ENCODE measurements around the gene BABAM1. TPM values are rescaled to one million over a fixed set of nuclear protein-coding genes. Genes with fewer than 3 reads are reported as not detected.

Gene BABAM1
- total RNA-seq, 1 experiment from 2014 or later = 83.9 TPM

DNA sequence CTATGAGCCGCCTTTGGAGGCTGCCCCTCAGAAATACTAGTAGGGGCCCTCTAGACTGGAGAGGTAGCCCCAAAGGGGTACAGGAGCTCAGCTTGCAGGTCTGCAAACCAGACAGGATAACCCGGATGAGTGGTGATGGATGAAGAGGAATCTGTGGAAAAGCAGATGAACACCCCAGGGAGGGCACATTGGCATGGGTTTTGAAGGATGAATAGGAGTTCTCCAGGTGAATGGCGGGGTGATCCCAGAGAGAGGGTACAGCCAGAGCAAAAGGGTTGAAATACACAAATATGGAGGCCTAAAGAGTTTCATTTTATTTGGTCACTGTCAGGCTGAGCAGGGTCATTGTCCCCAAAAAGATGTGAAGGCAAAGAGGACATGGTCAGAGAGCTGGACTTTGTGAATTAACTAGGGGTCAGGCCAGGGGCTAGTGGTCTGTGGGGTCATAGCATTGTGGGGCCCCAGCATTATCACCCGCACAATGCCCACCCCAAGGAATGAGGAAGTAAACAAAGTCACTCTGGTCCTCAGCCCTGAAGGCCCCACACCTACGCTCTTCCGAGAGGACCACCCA, 26.3 kb upstream of the BABAM1 start:
- Histone ChIP-seq H3K9me2 (replicated peaks; ENCODE audit: insufficient read depth, low read length) (no peaks in the 10 kb centered on the region), H3K27ac (ENCODE audit: low read length) (no peak overlapping the region), H3K9me3 (ENCODE audit: low read length) (no peaks in the 10 kb centered on the region), H3K36me3 (ENCODE audit: insufficient read depth, low read length) (no peaks in the 10 kb centered on the region), H3K4me3 (ENCODE audit: low read length) (no peak overlapping the region), H3K79me2 (ENCODE audit: low read length) (peaks cover 24% of the 10 kb centered on the region), H3K4me2 (ENCODE audit: low read depth, low read length, poor library complexity, severe bottlenecking) (no peak overlapping the region), H3K4me1 (ENCODE audit: low read length) (peaks cover 36% of the 10 kb centered on the region), H4K20me1 (ENCODE audit: insufficient read depth, low read depth, low read length) (peaks cover 16% of the 10 kb centered on the region), H3K27me3 (ENCODE audit: low read length) (no peaks in the 10 kb centered on the region), H3K9ac (ENCODE audit: low read length) (no peak overlapping the region), H2AFZ (ENCODE audit: low read length) (no peak overlapping the region)
- DNase-seq = no peak

DNA sequence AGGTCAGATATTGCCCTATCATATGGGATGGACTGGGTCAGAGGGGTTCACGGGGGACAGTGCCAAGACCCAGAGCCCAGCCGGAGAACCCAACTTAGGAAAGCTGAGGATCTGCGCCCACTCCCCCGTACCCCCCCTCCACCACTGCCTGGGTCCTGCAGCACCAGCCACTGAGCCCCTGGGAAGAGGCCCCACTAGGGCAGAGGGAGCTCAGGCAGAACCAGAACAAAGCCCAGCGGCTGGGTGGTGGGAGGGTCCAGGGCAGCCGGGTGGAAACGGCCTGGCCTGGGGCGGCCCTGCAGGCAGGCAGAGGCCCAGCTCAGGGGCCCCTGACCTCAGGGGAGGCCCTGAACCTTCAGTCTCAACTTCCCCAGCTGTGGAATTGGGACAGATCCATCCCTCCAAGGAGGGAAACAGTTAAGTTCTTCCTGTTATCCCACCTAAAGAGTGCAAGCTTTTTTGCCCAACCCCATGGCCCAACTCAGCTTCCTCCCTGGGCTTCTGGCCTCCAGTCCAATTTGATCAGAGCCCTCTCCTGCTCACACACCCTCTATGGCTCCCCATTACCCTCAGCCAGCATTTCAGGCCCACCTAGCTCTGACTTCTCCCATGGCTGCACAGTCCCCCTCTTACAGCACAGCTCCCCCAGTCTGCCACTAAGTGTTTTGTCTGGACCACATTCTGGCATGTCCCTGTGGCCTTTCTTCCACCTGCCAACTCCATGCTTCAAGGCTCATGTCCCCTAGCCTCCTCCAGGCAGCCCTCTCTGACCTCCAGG, 24.6 kb upstream of the BABAM1 start:
- peak overlapping the region; percentile 73 for H3K4me2 ChIP-seq (ENCODE audit: low read depth, low read length, poor library complexity, severe bottlenecking)
- no peaks in the 10 kb centered on the region for H3K27me3 ChIP-seq (ENCODE audit: low read length)
- H3K9ac ChIP-seq (ENCODE audit: low read length) = no peak overlapping the region
- DNase-seq = no peak
- peaks cover 16% of the 10 kb centered on the region for H4K20me1 ChIP-seq (ENCODE audit: insufficient read depth, low read depth, low read length)
- H3K4me3 ChIP-seq (ENCODE audit: low read length) = no peak overlapping the region
- H3K4me1 ChIP-seq (ENCODE audit: low read length) = peaks cover 38% of the 10 kb centered on the region
- no peaks in the 10 kb centered on the region for H3K36me3 ChIP-seq (ENCODE audit: insufficient read depth, low read length)
- H3K9me2 ChIP-seq (replicated peaks; ENCODE audit: insufficient read depth, low read length) = no peaks in the 10 kb centered on the region
- H3K27ac ChIP-seq (ENCODE audit: low read length) = peak overlapping the region; percentile 31
- H3K79me2 ChIP-seq (ENCODE audit: low read length) = peaks cover 24% of the 10 kb centered on the region
- no peaks in the 10 kb centered on the region for H3K9me3 ChIP-seq (ENCODE audit: low read length)
- no peak overlapping the region for H2AFZ ChIP-seq (ENCODE audit: low read length)

DNA sequence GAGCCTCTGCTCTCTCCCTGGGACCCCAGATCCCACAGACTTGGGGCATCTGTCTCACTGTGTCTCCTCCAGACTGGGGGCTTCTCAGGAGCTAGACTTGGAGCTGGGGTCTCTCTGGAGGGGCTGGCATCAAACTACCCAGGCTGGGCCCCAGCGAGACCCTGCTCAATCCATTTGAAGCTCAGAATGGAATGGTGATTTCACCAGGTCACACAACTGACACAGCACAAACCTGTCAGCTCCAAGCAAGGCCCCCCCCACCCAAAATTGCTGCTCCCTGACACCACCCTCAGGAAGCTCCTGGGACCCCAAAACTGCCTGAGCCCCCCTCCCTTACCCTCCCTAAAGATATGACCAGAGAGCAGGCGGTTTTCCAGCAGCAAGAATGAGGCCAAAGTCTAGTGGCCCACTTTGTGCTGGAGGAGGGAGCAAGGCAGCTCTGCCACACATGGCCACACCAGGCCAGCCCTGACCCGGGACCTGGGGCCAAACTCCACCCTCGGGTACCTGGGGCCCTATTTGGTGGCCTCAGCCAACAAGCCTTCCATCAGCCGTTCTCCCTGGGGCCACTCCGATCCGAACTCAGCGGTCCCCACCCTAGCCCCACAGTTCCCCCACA, 23.9 kb upstream of the BABAM1 start:
- Histone ChIP-seq H3K9ac (ENCODE audit: low read length) (0 out of 2 replicates have a peak overlapping the region, but pooled peaks have one; percentile 14), H4K20me1 (ENCODE audit: insufficient read depth, low read depth, low read length) (peaks cover 16% of the 10 kb centered on the region), H3K27me3 (ENCODE audit: low read length) (no peaks in the 10 kb centered on the region), H3K4me3 (ENCODE audit: low read length) (peak overlapping the region; percentile 58; the same call in 1 of the 2 replicates), H3K9me3 (ENCODE audit: low read length) (no peaks in the 10 kb centered on the region), H3K4me2 (ENCODE audit: low read depth, low read length, poor library complexity, severe bottlenecking) (peak overlapping the region; percentile 73), H3K79me2 (ENCODE audit: low read length) (peaks cover 24% of the 10 kb centered on the region), H3K4me1 (ENCODE audit: low read length) (peaks cover 40% of the 10 kb centered on the region), H3K36me3 (ENCODE audit: insufficient read depth, low read length) (no peaks in the 10 kb centered on the region), H2AFZ (ENCODE audit: low read length) (no peak overlapping the region), H3K9me2 (replicated peaks; ENCODE audit: insufficient read depth, low read length) (no peaks in the 10 kb centered on the region), H3K27ac (ENCODE audit: low read length) (no peak overlapping the region)
- DNase-seq = no peak

GRCh38 chr19:17243830-17244617, 23.2 kb upstream of the BABAM1 start:
- H3K79me2 ChIP-seq (ENCODE audit: low read length) = peaks cover 24% of the 10 kb centered on the region
- H3K27me3 ChIP-seq (ENCODE audit: low read length) = no peaks in the 10 kb centered on the region
- H3K4me3 ChIP-seq (ENCODE audit: low read length) = peak overlapping the region; percentile 58
- H3K4me1 ChIP-seq (ENCODE audit: low read length) = peaks cover 43% of the 10 kb centered on the region
- peak overlapping the region; percentile 77 for H3K9ac ChIP-seq (ENCODE audit: low read length)
- no peaks in the 10 kb centered on the region for H3K9me2 ChIP-seq (replicated peaks; ENCODE audit: insufficient read depth, low read length)
- peaks cover 16% of the 10 kb centered on the region for H4K20me1 ChIP-seq (ENCODE audit: insufficient read depth, low read depth, low read length)
- no peaks in the 10 kb centered on the region for H3K9me3 ChIP-seq (ENCODE audit: low read length)
- no peak overlapping the region for H3K27ac ChIP-seq (ENCODE audit: low read length)
- peak overlapping the region; percentile 73 for H3K4me2 ChIP-seq (ENCODE audit: low read depth, low read length, poor library complexity, severe bottlenecking)
- no peak overlapping the region for H2AFZ ChIP-seq (ENCODE audit: low read length)
- DNase-seq = no peak
- no peaks in the 10 kb centered on the region for H3K36me3 ChIP-seq (ENCODE audit: insufficient read depth, low read length)

- Histone ChIP-seq H3K27ac (ENCODE audit: low read length) (no peak overlapping the region), H3K9ac (ENCODE audit: low read length) (peak overlapping the region; percentile 77), H3K9me3 (ENCODE audit: low read length) (no peaks in the 10 kb centered on the region), H3K4me3 (ENCODE audit: low read length) (peak overlapping the region; percentile 58), H3K4me2 (ENCODE audit: low read depth, low read length, poor library complexity, severe bottlenecking) (peak overlapping the region; percentile 73), H3K27me3 (ENCODE audit: low read length) (no peaks in the 10 kb centered on the region), H4K20me1 (ENCODE audit: insufficient read depth, low read depth, low read length) (peaks cover 16% of the 10 kb centered on the region), H3K9me2 (replicated peaks; ENCODE audit: insufficient read depth, low read length) (no peaks in the 10 kb centered on the region), H3K36me3 (ENCODE audit: insufficient read depth, low read length) (no peaks in the 10 kb centered on the region), H3K4me1 (ENCODE audit: low read length) (peaks cover 43% of the 10 kb centered on the region), H2AFZ (ENCODE audit: low read length) (no peak overlapping the region), H3K79me2 (ENCODE audit: low read length) (peaks cover 24% of the 10 kb centered on the region)
- DNase-seq = peak; percentile 63
Observed at GRCh38 chr19:17244618-17245534, 22.4 kb upstream of the BABAM1 start.

DNA sequence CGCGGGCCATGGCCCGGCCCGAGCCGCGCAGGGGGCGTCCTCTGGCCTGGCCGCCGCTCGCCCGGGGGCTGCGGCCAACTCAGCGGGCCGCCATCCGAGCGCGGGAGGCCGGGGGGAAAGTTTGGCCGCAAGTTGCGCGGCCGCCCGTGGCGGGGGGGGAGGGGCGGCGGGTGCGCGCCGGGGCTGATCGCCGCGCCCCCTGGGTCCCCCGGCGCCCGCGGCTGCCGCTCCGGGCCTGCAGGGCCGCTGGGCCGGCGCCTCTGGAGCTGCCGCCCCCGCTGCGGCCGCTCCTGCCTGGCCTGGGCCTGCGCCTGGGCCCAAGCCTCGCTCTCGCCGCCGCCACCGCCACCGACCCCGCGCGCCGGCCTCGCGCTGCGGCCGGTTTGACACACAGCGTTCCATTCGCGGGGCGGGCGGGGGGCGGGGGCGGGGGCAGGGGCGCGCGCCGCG, 21.7 kb upstream of the BABAM1 start, which contains the start of gene NR2F6:
Gene NR2F6, minus strand, starts transcription at position 385 of the 450 bp plus-strand sequence. CDS start 699 bp downstream, outside the sequence.
- Histone ChIP-seq H3K9ac (ENCODE audit: low read length) (peak within 1 kb of the TSS; percentile 82), H4K20me1 (ENCODE audit: insufficient read depth, low read depth, low read length) (peaks cover 16% of the 10 kb centered on the region), H3K9me3 (ENCODE audit: low read length) (no peaks in the 10 kb centered on the region), H2AFZ (ENCODE audit: low read length) (peak within 1 kb of the TSS; percentile 96), H3K27ac (ENCODE audit: low read length) (peak within 1 kb of the TSS; percentile 57; the same call in 1 of the 2 replicates), H3K27me3 (ENCODE audit: low read length) (no peaks in the 10 kb centered on the region), H3K4me2 (ENCODE audit: low read depth, low read length, poor library complexity, severe bottlenecking) (peak within 1 kb of the TSS; percentile 98), H3K4me1 (ENCODE audit: low read length) (peaks cover 43% of the 10 kb centered on the region), H3K79me2 (ENCODE audit: low read length) (peaks cover 24% of the 10 kb centered on the region), H3K4me3 (ENCODE audit: low read length) (peak within 1 kb of the TSS; percentile 75), H3K9me2 (replicated peaks; ENCODE audit: insufficient read depth, low read length) (no peaks in the 10 kb centered on the region), H3K36me3 (ENCODE audit: insufficient read depth, low read length) (no peaks in the 10 kb centered on the region)
- no peak for DNase-seq

- no peaks in the 10 kb centered on the region for H3K9me2 ChIP-seq (replicated peaks; ENCODE audit: insufficient read depth, low read length)
- DNase-seq = no peak
- no peak overlapping the region; the same call in 1 of the 2 replicates for H3K27ac ChIP-seq (ENCODE audit: low read length)
- H3K27me3 ChIP-seq (ENCODE audit: low read length) = no peaks in the 10 kb centered on the region
- H4K20me1 ChIP-seq (ENCODE audit: insufficient read depth, low read depth, low read length) = peaks cover 16% of the 10 kb centered on the region
- peak overlapping the region; percentile 82 for H3K9ac ChIP-seq (ENCODE audit: low read length)
- peak overlapping the region; percentile 98 for H3K4me2 ChIP-seq (ENCODE audit: low read depth, low read length, poor library complexity, severe bottlenecking)
- H3K9me3 ChIP-seq (ENCODE audit: low read length) = no peaks in the 10 kb centered on the region
- no peaks in the 10 kb centered on the region for H3K36me3 ChIP-seq (ENCODE audit: insufficient read depth, low read length)
- H3K4me1 ChIP-seq (ENCODE audit: low read length) = peaks cover 39% of the 10 kb centered on the region
- peaks cover 24% of the 10 kb centered on the region for H3K79me2 ChIP-seq (ENCODE audit: low read length)
- peak overlapping the region; percentile 75 for H3K4me3 ChIP-seq (ENCODE audit: low read length)
- H2AFZ ChIP-seq (ENCODE audit: low read length) = peak overlapping the region; percentile 96
Observed at GRCh38 chr19:17246681-17247425, 20.4 kb upstream of the BABAM1 start.

All from Karpas-422 (cell line).